ENCODE measurements around the gene PSMB10. TPM values are rescaled to one million over a fixed set of nuclear protein-coding genes. Genes with fewer than 3 reads are reported as not detected.
"Not testable (repeated sequence)": the region's sequence is repeated elsewhere in the genome, so short reads cannot be mapped to it uniquely, and the experiment has no call there.

PSMB10 gene
- total and polyA plus RNA-seq, 8 donors: 20.7 to 76.8 (median 31.6) TPM

DNA sequence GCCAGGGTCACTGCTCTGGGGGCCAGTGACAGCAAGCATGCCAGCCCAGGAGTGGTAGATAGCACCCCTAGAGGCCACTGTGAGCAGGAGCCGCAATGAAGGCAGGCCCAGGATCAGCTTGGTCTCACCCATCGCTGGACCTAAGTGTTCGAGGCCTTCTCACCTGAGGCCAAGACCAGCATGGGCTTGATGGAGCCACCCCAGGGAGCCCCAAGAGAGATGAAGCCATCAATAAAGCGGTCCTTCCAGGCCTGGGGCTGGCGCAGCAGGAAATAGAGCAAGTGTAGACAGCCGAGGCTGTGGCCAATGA lies 5.5 kb upstream of the PSMB10 start:
- TF ChIP-seq, protein P1, sequence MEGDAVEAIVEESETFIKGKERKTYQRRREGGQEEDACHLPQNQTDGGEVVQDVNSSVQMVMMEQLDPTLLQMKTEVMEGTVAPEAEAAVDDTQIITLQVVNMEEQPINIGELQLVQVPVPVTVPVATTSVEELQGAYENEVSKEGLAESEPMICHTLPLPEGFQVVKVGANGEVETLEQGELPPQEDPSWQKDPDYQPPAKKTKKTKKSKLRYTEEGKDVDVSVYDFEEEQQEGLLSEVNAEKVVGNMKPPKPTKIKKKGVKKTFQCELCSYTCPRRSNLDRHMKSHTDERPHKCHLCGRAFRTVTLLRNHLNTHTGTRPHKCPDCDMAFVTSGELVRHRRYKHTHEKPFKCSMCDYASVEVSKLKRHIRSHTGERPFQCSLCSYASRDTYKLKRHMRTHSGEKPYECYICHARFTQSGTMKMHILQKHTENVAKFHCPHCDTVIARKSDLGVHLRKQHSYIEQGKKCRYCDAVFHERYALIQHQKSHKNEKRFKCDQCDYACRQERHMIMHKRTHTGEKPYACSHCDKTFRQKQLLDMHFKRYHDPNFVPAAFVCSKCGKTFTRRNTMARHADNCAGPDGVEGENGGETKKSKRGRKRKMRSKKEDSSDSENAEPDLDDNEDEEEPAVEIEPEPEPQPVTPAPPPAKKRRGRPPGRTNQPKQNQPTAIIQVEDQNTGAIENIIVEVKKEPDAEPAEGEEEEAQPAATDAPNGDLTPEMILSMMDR (IDR thresholded peaks at IDR 0.05): peak; percentile 59 to 71
- peak; percentile 34 for ATAC-seq

DNA sequence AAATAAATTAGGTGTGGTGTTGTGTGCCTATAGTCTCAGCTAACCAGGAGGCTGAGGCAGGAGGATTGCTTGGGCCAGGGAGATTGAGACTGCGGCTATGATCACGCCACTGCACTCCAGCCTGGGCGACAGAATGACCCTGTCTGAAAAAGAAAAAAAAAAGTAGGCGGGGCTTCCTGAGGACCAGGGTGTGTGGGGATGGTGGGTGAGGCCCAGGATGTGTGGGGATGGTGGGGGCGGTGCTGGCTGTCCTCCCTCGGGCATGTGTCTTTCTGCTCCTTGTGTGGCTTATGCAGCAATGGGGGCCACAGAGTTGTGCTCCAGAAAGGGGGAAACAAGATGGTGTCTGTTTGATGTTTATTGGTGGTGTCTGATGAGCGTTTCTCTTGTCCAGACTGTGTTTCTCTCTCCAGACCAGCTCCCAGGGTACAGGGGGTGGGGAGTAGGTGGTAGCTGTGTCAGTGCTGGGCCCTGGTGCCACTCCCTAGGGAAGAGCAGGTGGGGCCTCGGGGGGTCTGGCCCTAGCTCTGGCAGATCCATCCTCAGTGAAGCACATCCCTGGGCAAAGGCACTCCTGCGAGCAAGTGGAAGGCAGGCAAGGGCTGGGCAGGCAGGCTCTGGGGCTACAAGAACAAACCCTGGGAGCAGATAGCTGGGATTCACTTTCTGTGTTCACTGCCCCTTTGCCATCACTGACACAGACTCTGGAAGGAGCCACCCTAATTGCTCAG lies 5.0 kb upstream of the PSMB10 start:
- intact Hi-C loops (cut with DNase I): no loop called here
- no peaks in the 10 kb centered on the region for H3K9me3 ChIP-seq
- H3K4me3 ChIP-seq: no peak overlapping the region
- no peak overlapping the region for H3K27ac ChIP-seq
- H3K4me1 ChIP-seq: peaks cover 7 to 10% of the 10 kb centered on the region in 2 donors
- TF ChIP-seq, protein P1 (IDR thresholded peaks at IDR 0.05): no peak
- no peaks in the 10 kb centered on the region for H3K27me3 ChIP-seq
- H3K36me3 ChIP-seq: peaks cover 0 to 61% of the 10 kb centered on the region in 2 donors
- ATAC-seq: no peak
- no peak for DNase-seq

More for the DNA sequence above, 5.5 kb upstream of the PSMB10 start:
- Histone ChIP-seq H3K9me3 (no peaks in the 10 kb centered on the region), H3K4me1 (peaks cover 4 to 5% of the 10 kb centered on the region in 2 donors), H3K27ac (no peak overlapping the region), H3K36me3 (peaks cover 0 to 67% of the 10 kb centered on the region in 2 donors), H3K4me3 (no peak overlapping the region), H3K27me3 (no peaks in the 10 kb centered on the region)
- no peak for DNase-seq
- intact Hi-C loops (cut with DNase I): no loop called here

GRCh38 chr16:67940446-67941089 lies 3.9 kb upstream of the PSMB10 start:
- Histone ChIP-seq H3K36me3 (peaks cover 0 to 51% of the 10 kb centered on the region in 2 donors), H3K27me3 (no peaks in the 10 kb centered on the region), H3K4me1 (peaks cover 7 to 10% of the 10 kb centered on the region in 2 donors), H3K27ac (no peak overlapping the region), H3K9me3 (no peaks in the 10 kb centered on the region), H3K4me3 (no peak overlapping the region)
- no peak for ATAC-seq
- TF ChIP-seq, protein P1 (IDR thresholded peaks at IDR 0.05): no peak
- DNase-seq: no peak
- intact Hi-C loops (cut with DNase I): no loop called here

- TF ChIP-seq, protein P1 (IDR thresholded peaks at IDR 0.05): no peak
- Histone ChIP-seq H3K36me3 (peaks cover 0 to 49% of the 10 kb centered on the region in 2 donors), H3K4me3 (no peak overlapping the region), H3K27me3 (no peaks in the 10 kb centered on the region), H3K9me3 (no peaks in the 10 kb centered on the region), H3K27ac (no peak overlapping the region), H3K4me1 (peaks cover 7 to 18% of the 10 kb centered on the region in 2 donors)
- ATAC-seq (no peak), DNase-seq (no peak)
- intact Hi-C loops (cut with DNase I): no loop called here
These were observed 3.1 kb upstream of the PSMB10 start for GRCh38 chr16:67939507-67940445.

GRCh38 chr16:67937713-67938112 lies 1.1 kb upstream of the PSMB10 start:
- Histone ChIP-seq H3K4me1 (peaks cover 7 to 25% of the 10 kb centered on the region in 2 donors), H3K36me3 (peaks cover 0 to 50% of the 10 kb centered on the region in 2 donors), H3K27ac (peak overlapping the region in 1 of 2 donors; percentile 97)
- H3K9me3 ChIP-seq; H3K4me3 ChIP-seq; H3K27me3 ChIP-seq; ATAC-seq; intact Hi-C loops (cut with DNase I); DNase-seq: not testable (repeated sequence)

All from left lung (tissue), 10 donors.